Ishikawa (cell line): ENCODE measurements around the gene NEURL1.

Experiments used
- CEBPB ChIP-seq: IDR thresholded peaks from 2 replicates; pipeline ENCODE4 v1.6.1; 2012
- CREB1 ChIP-seq: IDR thresholded peaks from 2 replicates; pipeline ENCODE4 v1.6.1; 2012; ENCODE audit warnings: low read depth
- EGR1 ChIP-seq: IDR thresholded peaks from 2 replicates; pipeline ENCODE4 v1.6.1; 2012
- EP300 ChIP-seq: IDR thresholded peaks from 2 replicates; pipeline ENCODE4 v1.6.1; 2012; ENCODE audit warnings: borderline replicate concordance
- FOXM1 ChIP-seq: IDR thresholded peaks from 2 replicates; pipeline ENCODE4 v1.6.1; 2012; ENCODE audit warnings: low read depth, borderline replicate concordance
- MAX ChIP-seq: IDR thresholded peaks from 2 replicates; pipeline ENCODE4 v1.6.1; 2012
- NFIC ChIP-seq: IDR thresholded peaks from 2 replicates; pipeline ENCODE4 v1.6.1; 2012
- RAD21 ChIP-seq: IDR thresholded peaks from 2 replicates; pipeline ENCODE4 v1.6.1; 2012; ENCODE audit warnings: low read depth
- REST ChIP-seq: IDR thresholded peaks from 2 replicates; pipeline ENCODE4 v1.6.1; 2012; ENCODE audit warnings: low read depth, mild to moderate bottlenecking
- TAF1 ChIP-seq: IDR thresholded peaks from 2 replicates; pipeline ENCODE4 v1.6.1; 2012; ENCODE audit warnings: low read depth, mild to moderate bottlenecking
- TCF12 ChIP-seq: IDR thresholded peaks from 2 replicates; pipeline ENCODE4 v1.6.1; 2012; ENCODE audit warnings: low read depth
- TEAD4 ChIP-seq: IDR thresholded peaks from 2 replicates; pipeline ENCODE4 v1.6.1; 2012
- USF1 ChIP-seq: IDR thresholded peaks from 2 replicates; pipeline ENCODE4 v1.6.1; 2012
- YY1 ChIP-seq: IDR thresholded peaks from 2 replicates; pipeline ENCODE4 v1.6.1; 2012; ENCODE audit warnings: low read depth
- ZBTB7A ChIP-seq: IDR thresholded peaks from 2 replicates; pipeline ENCODE4 v1.6.1; 2012; ENCODE audit warnings: low read depth

NEURL1 gene

GRCh38 chr10:103491729-103492364 is 1.7 kb upstream of the NEURL1 start:
- TF ChIP-seq REST (no peak), EGR1 (0 out of 2 replicates have a peak, but pooled peaks have one; percentile 24), USF1 (peak; percentile 63), TEAD4 (peak; percentile 46; the same call in 1 of the 2 replicates)

GRCh38 chr10:103492655-103493261 is 747 bp upstream of the NEURL1 start:
- no peak for TF ChIP-seq MAX
- TF ChIP-seq CEBPB, result no peak
- no peak for TF ChIP-seq TEAD4
- TF ChIP-seq TCF12, result no peak
- TF ChIP-seq NFIC, result no peak
- TF ChIP-seq RAD21, result no peak
- no peak for TF ChIP-seq CREB1
- no peak for TF ChIP-seq FOXM1
- no peak for TF ChIP-seq USF1

GRCh38 chr10:103493916-103494877 is 692 bp downstream of the NEURL1 start:
- TF ChIP-seq ZBTB7A, result 0 out of 2 replicates have a peak, but pooled peaks have one; percentile 70
- peak; percentile 47; the same call in 1 of the 2 replicates for TF ChIP-seq EGR1
- no peak for TF ChIP-seq NFIC

GRCh38 chr10:103495321-103495720 is 1.8 kb downstream of the NEURL1 start:
- TF ChIP-seq USF1, result no peak
- no peak for TF ChIP-seq TAF1
- no peak for TF ChIP-seq YY1
- no peak for TF ChIP-seq EGR1
- TF ChIP-seq ZBTB7A, result no peak
- no peak for TF ChIP-seq EP300
- no peak for TF ChIP-seq TCF12
- TF ChIP-seq FOXM1, result no peak
- no peak for TF ChIP-seq CREB1
- TF ChIP-seq REST, result no peak
- TF ChIP-seq NFIC, result no peak
- TF ChIP-seq MAX, result no peak
- no peak for TF ChIP-seq RAD21
- TF ChIP-seq TEAD4, result no peak
- no peak for TF ChIP-seq CEBPB

GRCh38 chr10:103497161-103497915 is 3.8 kb downstream of the NEURL1 start:
- TF ChIP-seq FOXM1, result no peak
- no peak for TF ChIP-seq TEAD4
- TF ChIP-seq RAD21, result no peak
- no peak for TF ChIP-seq CREB1
- no peak for TF ChIP-seq TAF1
- no peak for TF ChIP-seq USF1
- no peak for TF ChIP-seq YY1
- no peak for TF ChIP-seq TCF12
- no peak for TF ChIP-seq ZBTB7A
- no peak for TF ChIP-seq MAX
- no peak for TF ChIP-seq NFIC
- no peak for TF ChIP-seq REST
- no peak for TF ChIP-seq EP300
- no peak for TF ChIP-seq CEBPB
- no peak for TF ChIP-seq EGR1
